A673 (cell line): ENCODE results near the gene ANKRD2.

ENCODE experiments used
- EZH2 ChIP-seq: fragments of 200-600 bp; sonication (generic); IDR thresholded peaks from 2 replicates; pipeline ENCODE4 v1.6.1; 2017; ENCODE audit warnings: borderline replicate concordance, low read depth, mild to moderate bottlenecking, mixed read lengths, antibody characterized with exemption, low read length; ENCODE audit not compliant: poor library complexity, severe bottlenecking
- TF ChIP-seq, protein P1 (sequence below): fragments of 300-800, 200-600 bp; sonication (generic); conservative IDR thresholded peaks from 2 replicates; pipeline ENCODE4 v1.5.1; 2017; ENCODE audit warnings: low read depth, mild to moderate bottlenecking, antibody characterized with exemption, low read length, moderate library complexity, mixed read lengths

- no peak for TF ChIP-seq EZH2
- TF ChIP-seq, protein P1, sequence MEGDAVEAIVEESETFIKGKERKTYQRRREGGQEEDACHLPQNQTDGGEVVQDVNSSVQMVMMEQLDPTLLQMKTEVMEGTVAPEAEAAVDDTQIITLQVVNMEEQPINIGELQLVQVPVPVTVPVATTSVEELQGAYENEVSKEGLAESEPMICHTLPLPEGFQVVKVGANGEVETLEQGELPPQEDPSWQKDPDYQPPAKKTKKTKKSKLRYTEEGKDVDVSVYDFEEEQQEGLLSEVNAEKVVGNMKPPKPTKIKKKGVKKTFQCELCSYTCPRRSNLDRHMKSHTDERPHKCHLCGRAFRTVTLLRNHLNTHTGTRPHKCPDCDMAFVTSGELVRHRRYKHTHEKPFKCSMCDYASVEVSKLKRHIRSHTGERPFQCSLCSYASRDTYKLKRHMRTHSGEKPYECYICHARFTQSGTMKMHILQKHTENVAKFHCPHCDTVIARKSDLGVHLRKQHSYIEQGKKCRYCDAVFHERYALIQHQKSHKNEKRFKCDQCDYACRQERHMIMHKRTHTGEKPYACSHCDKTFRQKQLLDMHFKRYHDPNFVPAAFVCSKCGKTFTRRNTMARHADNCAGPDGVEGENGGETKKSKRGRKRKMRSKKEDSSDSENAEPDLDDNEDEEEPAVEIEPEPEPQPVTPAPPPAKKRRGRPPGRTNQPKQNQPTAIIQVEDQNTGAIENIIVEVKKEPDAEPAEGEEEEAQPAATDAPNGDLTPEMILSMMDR = no peak
Observed at GRCh38 chr10:97628228-97628627, 55.6 kb downstream of the ANKRD2 start.
